ENCODE data around the gene PBX1. TPM values are rescaled to one million over a fixed set of nuclear protein-coding genes. Genes with fewer than 3 reads are reported as not detected.
"Not testable (repeated sequence)": the region's sequence is repeated elsewhere in the genome, so short reads cannot be mapped to it uniquely, and the experiment has no call there.

The PBX1 gene
- total and polyA plus RNA-seq, 2 experiments from 2014 or later, result 9.7 to 38.8 TPM

DNA sequence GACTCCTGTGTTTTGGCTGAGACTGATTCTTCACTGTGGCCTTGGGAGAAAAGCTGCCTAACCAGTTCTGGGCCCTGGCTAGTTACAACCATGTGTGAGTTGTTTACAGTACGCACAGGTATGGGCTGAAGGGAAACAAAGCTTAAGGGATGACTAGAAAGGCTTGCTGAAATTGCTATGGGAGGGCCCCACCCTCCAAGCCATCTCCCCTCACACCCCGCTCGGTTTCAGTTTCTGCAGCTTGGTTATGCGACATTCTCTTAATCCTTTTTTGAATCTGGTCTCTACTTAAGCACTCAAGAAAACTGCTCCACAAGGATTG is 43.1 kb downstream of the PBX1 start:
- no peak for TF ChIP-seq EZH2 (IDR thresholded peaks at IDR 0.05; ENCODE audit: insufficient read depth, poor library complexity, severe bottlenecking)
- no peak for TF ChIP-seq EZH2phosphoT487 (IDR thresholded peaks at IDR 0.05; ENCODE audit: insufficient read depth, low read depth)
- Histone ChIP-seq H3K4me1 (ENCODE audit: insufficient read depth) (peaks cover 32% of the 10 kb centered on the region), H3K36me3 (ENCODE audit: low read depth) (no peaks in the 10 kb centered on the region; the same call in 1 of the 2 replicates), H3K9me2 (ENCODE audit: insufficient read depth) (no peaks in the 10 kb centered on the region), H3K9ac (peak overlapping the region; percentile 39), H2AFZ (peak overlapping the region; percentile 26), H3K27me3 (replicated peaks; ENCODE audit: insufficient read depth) (no peaks in the 10 kb centered on the region), H3K4me2 (ENCODE audit: unreplicated experiment) (peak overlapping the region; percentile 92), H3K4me3 (peak overlapping the region; percentile 60), H3K9me3 (ENCODE audit: low read depth) (no peaks in the 10 kb centered on the region), H4K20me1 (ENCODE audit: insufficient read depth) (no peaks in the 10 kb centered on the region), H3K79me2 (ENCODE audit: insufficient read depth) (peaks cover 62% of the 10 kb centered on the region), H3F3A (ENCODE audit: insufficient read depth) (peaks cover 19% of the 10 kb centered on the region), H3K27ac (peak overlapping the region; percentile 41)
- 18 to 22% methylated on average over 4 of the region's 4 CpGs for WGBS, 2 experiments (ENCODE audit: low coverage in 1 of 2, low lambda C conversion rate in 2 of 2, missing lambda C conversion rate in 2 of 2)
- in situ Hi-C loops (cut with MboI), result loop anchor here (25.0 kb wide), 2 partner anchors 185 to 1065 kb away; no protein-coding TSS in a partner anchor
- DNase-seq, result peak; percentile 24

DNA sequence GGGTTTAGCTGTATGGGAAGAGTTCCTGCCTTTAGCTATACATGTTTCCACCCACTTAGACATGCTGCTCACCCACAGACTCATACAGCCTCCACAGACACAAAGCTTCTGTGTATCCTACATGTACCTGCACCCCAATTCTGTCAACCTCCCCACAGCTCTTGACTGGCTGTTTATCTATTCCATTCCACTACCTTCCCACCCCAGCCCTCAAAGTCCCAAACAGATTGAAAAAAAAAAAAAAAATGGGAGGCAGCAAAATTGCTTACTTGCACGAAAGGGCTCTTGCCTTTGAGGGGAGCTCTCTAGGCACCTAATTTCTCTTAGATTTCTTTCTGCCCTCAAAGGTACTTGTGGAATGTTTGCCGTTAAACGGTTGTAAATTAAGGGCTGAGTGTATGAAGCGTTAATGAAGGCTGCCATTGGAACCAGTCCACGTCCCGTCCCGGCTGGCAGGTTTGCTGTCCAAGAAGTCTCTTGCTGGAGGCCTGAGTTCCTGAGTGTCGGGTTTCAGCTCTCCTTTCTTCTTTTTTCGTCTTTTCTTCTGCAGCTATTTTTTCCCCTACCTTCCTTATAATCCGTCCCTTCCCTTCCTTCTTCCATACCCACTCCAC is 43.6 kb downstream of the PBX1 start:
- in situ Hi-C loops (cut with MboI), result loop anchor here (25.0 kb wide), 2 partner anchors 185 to 1065 kb away; no protein-coding TSS in a partner anchor
- H3F3A ChIP-seq (ENCODE audit: insufficient read depth), result peaks cover 19% of the 10 kb centered on the region
- TF ChIP-seq EZH2phosphoT487 (IDR thresholded peaks at IDR 0.05; ENCODE audit: insufficient read depth, low read depth) (no peak), EZH2 (IDR thresholded peaks at IDR 0.05; ENCODE audit: insufficient read depth, poor library complexity, severe bottlenecking) (no peak)
- H3K27ac ChIP-seq, result peak overlapping the region; percentile 41
- H4K20me1 ChIP-seq (ENCODE audit: insufficient read depth), result no peaks in the 10 kb centered on the region
- H3K27me3 ChIP-seq (replicated peaks; ENCODE audit: insufficient read depth), result no peaks in the 10 kb centered on the region
- H3K79me2 ChIP-seq (ENCODE audit: insufficient read depth), result peaks cover 63% of the 10 kb centered on the region
- peak overlapping the region; percentile 60 for H3K4me3 ChIP-seq
- H3K9me2 ChIP-seq (ENCODE audit: insufficient read depth), result no peaks in the 10 kb centered on the region
- H3K9ac ChIP-seq, result peak overlapping the region; percentile 39
- H3K4me2 ChIP-seq (ENCODE audit: unreplicated experiment), result peak overlapping the region; percentile 92
- H3K36me3 ChIP-seq (ENCODE audit: low read depth), result no peaks in the 10 kb centered on the region
- WGBS, 2 experiments (ENCODE audit: low coverage in 1 of 2, low lambda C conversion rate in 2 of 2, missing lambda C conversion rate in 2 of 2), result 2 to 4% methylated on average over 10 of the region's 10 CpGs
- H2AFZ ChIP-seq, result peak overlapping the region; percentile 26
- H3K9me3 ChIP-seq (ENCODE audit: low read depth), result no peaks in the 10 kb centered on the region
- DNase-seq, result peak; percentile 74
- H3K4me1 ChIP-seq (ENCODE audit: insufficient read depth), result peaks cover 32% of the 10 kb centered on the region

DNA sequence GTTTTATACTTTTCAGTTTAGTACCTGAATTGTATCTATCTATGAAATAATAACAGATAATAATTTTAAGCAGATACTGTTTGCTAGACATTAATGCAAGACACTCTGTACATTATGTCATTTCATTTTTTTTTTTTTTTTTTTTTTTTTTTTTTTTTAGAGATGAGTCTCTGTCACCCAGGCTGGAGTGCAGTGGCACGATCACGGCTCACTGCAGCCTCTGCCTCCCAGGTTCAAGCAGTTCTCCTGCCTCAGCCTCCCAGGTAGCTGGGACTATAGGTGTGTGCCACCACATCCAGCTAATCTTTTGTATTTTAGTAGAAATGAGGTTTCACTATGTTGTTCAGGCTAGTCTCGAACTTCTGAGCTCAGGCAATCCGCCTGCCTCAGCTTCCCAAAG is 44.8 kb downstream of the PBX1 start:
- 98% methylated on average over 4 of the region's 4 CpGs for WGBS, 2 experiments (ENCODE audit: low coverage in 1 of 2, low lambda C conversion rate in 2 of 2, missing lambda C conversion rate in 2 of 2)
- peaks cover 41% of the 10 kb centered on the region for H3K4me1 ChIP-seq (ENCODE audit: insufficient read depth)
- H2AFZ ChIP-seq; H3K9me2 ChIP-seq (ENCODE audit: insufficient read depth); H3K27ac ChIP-seq; H3K4me2 ChIP-seq (ENCODE audit: unreplicated experiment); DNase-seq; H4K20me1 ChIP-seq (ENCODE audit: insufficient read depth); H3K9ac ChIP-seq; H3K27me3 ChIP-seq (replicated peaks; ENCODE audit: insufficient read depth); H3K4me3 ChIP-seq; H3K36me3 ChIP-seq (ENCODE audit: low read depth); H3K9me3 ChIP-seq (ENCODE audit: low read depth): not testable (repeated sequence)
- peaks cover 31% of the 10 kb centered on the region for H3F3A ChIP-seq (ENCODE audit: insufficient read depth)
- in situ Hi-C loops (cut with MboI), result loop anchor here (25.0 kb wide), 2 partner anchors 183 to 1067 kb away; no protein-coding TSS in a partner anchor
- H3K79me2 ChIP-seq (ENCODE audit: insufficient read depth), result peaks cover 59% of the 10 kb centered on the region

DNA sequence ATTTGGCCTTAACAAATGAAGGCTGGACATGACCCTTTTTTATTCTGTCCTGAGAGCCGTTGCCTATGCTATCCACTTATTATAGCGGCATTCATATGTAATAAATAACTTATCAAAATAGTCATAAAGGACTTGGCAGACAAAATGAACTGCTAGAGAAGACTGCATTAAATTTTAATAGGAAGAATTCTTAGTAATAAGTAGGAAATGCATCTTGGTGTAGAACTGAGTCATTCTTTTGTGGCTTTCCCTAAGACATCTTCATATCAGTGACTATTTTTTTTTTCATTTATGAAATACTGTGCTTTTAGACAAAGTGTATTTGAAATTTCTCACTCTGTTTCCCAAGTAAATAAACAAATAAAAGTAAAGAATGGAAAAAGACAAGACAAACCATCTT is 45.6 kb downstream of the PBX1 start:
- Histone ChIP-seq H3K4me1 (ENCODE audit: insufficient read depth) (peaks cover 46% of the 10 kb centered on the region), H3K36me3 (ENCODE audit: low read depth) (no peaks in the 10 kb centered on the region), H3K27ac (no peak overlapping the region), H3K9ac (no peak overlapping the region), H3K79me2 (ENCODE audit: insufficient read depth) (peaks cover 56% of the 10 kb centered on the region), H3K9me3 (ENCODE audit: low read depth) (no peaks in the 10 kb centered on the region), H3K9me2 (ENCODE audit: insufficient read depth) (no peaks in the 10 kb centered on the region), H3K27me3 (replicated peaks; ENCODE audit: insufficient read depth) (no peaks in the 10 kb centered on the region), H2AFZ (no peak overlapping the region), H3F3A (ENCODE audit: insufficient read depth) (peaks cover 36% of the 10 kb centered on the region), H3K4me3 (no peak overlapping the region), H4K20me1 (ENCODE audit: insufficient read depth) (no peaks in the 10 kb centered on the region), H3K4me2 (ENCODE audit: unreplicated experiment) (peak overlapping the region; percentile 12)
- in situ Hi-C loops (cut with MboI), result loop anchor here (25.0 kb wide), 2 partner anchors 183 to 1067 kb away; no protein-coding TSS in a partner anchor
- TF ChIP-seq EZH2phosphoT487 (IDR thresholded peaks at IDR 0.05; ENCODE audit: insufficient read depth, low read depth), result no peak
- no peak for TF ChIP-seq EZH2 (IDR thresholded peaks at IDR 0.05; ENCODE audit: insufficient read depth, poor library complexity, severe bottlenecking)
- DNase-seq, result peak; percentile 63
- WGBS, 2 experiments (ENCODE audit: low coverage in 1 of 2, low lambda C conversion rate in 2 of 2, missing lambda C conversion rate in 2 of 2), result 39 to 44% methylated on average over 2 of the region's 2 CpGs
